ENCODE results near the gene GATD1.
A peak's percentile ranks its signal among the peaks of the same experiment; 100 is the strongest.

The GATD1 gene

GRCh38 chr11:777288-778255 is at the start of gene GATD1:
Gene GATD1, minus strand, starts transcription at chr11:777487. Its CDS starts 25 bp downstream, at chr11:777462.
- peak; percentile 88 to 95 (median 88) for DNase-seq (ENCODE audit: low read depth in 2 of 3, low spot score in 1 of 3)

DNA sequence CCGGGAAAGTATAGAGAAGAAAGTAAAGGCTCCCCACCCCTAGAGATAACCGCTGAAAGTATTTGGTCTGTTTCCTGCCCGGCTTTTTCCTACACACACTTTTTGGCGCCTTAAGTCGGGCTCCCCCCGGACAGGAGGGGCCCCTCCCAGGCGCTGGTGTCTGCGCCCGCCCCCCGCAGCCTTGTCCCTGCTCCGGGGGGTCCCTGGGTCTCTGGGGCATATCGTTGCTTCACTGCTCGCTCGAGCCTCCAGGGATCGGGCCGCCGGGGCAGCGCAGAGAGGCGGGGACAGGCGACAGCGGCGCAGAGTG is 49.5 kb upstream of the GATD1 start:
- no peak for DNase-seq (ENCODE audit: low read depth in 2 of 3, low spot score in 1 of 3)

- no peak for DNase-seq (ENCODE audit: low read depth in 2 of 3, low spot score in 1 of 3)
Observed at GRCh38 chr11:826227-826621, 48.9 kb upstream of the GATD1 start.

GRCh38 chr11:825366-826226 is 48.3 kb upstream of the GATD1 start:
- no peak for DNase-seq (ENCODE audit: low read depth in 2 of 3, low spot score in 1 of 3)

GRCh38 chr11:824942-825341 is 47.7 kb upstream of the GATD1 start:
- no peak for DNase-seq (ENCODE audit: low read depth in 2 of 3, low spot score in 1 of 3)

DNA sequence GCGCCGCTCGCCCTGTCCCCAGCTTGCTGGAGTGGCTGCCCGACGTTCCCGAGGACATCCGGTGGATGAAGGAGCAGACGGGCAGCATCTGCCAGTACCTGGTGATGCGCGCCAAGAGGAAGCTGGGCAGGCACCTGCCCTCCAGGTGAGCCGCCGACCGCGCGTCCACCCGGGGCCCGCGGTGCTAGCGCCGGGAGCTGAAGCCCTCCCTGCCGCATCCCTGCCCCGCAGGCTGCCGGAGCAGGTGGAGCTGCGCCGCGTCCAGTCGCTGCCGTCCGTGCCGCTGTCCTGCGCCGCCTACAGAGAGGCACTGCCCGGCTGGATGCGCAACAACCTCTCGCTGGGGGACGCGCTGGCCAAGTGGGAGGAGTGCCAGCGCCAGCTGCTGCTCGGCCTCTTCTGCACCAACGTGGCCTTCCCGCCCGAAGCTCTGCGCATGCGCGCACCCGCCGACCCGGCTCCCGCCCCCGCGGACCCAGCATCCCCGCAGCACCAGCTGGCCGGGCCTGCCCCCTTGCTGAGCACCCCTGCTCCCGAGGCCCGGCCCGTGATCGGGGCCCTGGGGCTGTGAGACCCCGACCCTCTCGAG is 47.1 kb upstream of the GATD1 start:
- no peak for DNase-seq (ENCODE audit: low read depth in 2 of 3, low spot score in 1 of 3)

- no peak for DNase-seq (ENCODE audit: low read depth in 2 of 3, low spot score in 1 of 3)
Observed at GRCh38 chr11:823441-824291, 46.4 kb upstream of the GATD1 start.

DNA sequence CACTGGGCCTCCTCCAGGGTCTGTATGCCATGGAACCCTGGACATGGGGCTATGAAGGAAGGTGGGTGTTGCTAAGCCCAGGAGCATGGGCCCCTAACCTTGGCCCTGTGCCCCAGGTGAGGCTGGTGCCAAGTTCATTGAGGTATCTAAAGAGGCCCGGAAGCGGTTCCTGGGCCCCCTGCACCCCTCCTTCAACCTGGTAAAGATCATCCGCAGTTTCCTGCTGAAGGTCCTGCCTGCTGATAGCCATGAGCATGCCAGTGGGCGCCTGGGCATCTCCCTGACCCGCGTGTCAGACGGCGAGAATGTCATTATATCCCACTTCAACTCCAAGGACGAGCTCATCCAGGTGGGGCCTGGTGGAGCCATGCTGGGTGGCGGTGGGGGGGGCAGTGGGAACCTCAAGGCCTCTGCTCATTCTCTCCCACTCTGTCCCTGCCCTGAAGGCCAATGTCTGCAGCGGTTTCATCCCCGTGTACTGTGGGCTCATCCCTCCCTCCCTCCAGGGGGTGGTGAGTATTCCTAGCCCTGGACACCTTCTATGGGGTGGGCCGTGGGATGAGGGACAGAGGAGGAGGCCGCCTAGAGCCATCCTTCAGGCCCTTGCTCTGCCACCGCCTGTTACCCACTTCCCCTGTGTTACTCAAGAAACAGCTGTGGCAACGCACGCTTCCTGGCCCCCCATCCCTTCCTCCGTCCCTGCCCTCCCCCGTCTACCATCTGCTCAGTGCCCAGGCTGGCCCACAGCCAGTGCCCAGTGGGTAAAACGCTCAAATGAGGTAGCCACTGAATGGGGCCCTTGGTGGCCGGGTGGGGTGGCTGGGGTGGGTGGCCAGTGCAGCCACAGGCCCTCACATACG is 44.5 kb upstream of the GATD1 start:
- no peak for DNase-seq (ENCODE audit: low read depth in 2 of 3, low spot score in 1 of 3)

DNA sequence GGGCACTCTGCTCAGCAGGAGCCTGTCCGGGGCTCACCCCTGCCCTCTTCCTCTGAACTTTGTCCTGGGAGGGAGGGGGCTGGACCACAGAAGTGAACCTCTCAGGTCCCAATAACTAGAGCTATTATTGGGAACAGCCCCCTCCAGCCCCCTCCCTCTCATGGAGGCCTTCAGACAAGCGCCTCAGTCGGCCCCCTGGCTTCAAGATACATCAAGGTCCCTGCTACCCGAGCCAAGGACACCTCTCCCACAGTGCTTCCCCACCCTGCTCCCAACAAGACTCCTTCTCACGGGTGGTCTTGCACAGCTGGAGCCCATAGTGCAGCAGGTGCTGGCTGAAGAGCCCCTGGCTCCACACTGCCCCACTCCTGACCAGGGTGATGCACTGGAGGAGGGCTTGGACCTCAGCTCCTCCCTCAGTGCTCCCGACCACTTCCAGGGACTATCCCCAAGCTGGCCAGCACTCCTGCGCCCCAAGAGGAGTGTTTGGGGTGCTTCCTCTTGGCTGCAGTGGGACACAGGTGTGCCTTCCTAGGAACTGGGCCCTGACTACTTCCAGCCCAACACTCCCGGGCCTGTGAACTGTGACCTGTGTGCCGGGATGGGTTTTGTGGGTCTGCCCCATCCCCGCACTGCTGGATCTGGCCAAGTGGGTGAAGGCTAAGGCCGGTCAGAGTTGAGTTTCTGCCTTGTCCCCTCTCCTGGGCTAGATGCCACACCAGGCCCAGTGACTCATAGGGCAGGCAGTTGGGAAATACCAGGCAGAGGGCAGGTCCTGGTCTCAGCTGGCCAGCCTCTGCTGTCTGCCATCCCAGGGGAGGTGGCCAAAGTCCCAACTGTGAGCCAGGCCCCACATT is 43.6 kb upstream of the GATD1 start:
- no peak for DNase-seq (ENCODE audit: low read depth in 2 of 3, low spot score in 1 of 3)

GRCh38 chr11:819943-820649 is 42.8 kb upstream of the GATD1 start:
- peak; percentile 85 to 88 (median 88) for DNase-seq (ENCODE audit: low read depth in 2 of 3, low spot score in 1 of 3)

DNA sequence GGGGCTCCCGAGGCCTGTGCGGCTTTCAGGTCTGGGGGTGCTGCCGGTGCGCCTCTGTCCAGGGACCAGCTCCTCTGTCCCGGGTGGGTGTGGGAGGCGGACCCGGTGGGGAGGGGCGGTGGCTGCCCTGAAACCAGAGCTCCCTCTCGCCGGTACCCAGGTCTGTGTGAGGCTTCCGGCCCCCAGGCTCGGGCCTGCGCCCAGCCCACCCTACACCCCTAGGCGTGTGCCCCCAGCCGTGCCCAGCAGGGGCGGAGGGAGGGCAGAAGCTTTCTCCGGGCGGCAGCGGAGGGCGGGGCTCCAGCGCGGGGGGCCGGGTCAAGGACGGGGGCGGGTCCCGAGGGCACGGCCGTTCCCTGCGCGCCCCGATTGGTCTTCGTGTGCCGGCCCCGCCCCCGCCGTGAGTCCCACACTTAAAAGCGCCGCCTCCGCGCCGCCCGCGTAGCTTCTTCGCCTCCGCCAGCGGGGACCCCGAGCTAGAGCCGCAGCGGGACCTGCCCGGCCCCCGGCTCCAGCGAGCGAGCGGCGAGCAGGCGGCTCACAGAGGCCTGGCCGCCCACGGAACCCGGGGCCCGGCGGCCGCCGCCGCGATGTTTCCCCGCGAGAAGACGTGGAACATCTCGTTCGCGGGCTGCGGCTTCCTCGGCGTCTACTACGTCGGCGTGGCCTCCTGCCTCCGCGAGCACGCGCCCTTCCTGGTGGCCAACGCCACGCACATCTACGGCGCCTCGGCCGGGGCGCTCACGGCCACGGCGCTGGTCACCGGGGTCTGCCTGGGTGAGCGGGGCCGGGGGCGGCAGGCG is 42.0 kb upstream of the GATD1 start:
- DNase-seq (ENCODE audit: low read depth in 2 of 3, low spot score in 1 of 3) = peak; percentile 78 to 91 (median 84)

DNA sequence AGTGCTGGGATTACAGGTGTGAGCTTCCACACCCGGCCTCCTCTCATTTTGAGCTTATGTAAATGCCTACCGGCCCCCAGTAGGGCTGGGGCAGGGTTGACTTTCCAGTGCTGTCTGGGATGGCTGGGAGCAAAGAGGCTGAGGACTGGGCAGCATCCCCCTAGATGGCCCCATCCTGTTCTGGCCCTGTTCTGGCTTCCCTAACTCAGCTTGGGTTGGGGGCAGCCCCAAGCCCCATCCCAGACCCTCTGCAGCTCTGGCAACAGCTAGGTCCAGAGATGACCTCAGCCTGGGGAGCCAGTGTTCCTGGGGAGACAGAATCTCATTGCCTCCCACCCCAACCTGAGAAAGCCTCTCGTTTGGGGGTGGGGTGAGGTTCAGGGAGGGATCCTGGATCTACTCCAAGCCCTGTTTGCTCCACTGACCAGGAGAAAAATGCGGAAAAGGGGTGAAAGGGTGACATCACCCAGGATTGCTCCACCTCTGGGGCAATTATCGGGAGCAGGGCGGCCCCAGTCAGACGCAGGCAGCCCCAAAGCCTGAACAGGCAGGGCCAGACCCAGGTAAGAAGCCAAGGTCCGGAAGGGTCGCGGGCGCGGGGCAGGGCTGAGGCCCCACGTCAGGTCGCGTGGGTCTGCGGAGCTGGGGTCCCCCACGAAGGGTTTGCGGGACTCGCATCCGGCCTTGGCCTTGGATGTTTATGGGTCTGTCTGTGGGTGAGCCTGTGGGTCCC is 41.3 kb upstream of the GATD1 start, which contains the start of gene PNPLA2:
Gene PNPLA2, plus strand, starts transcription at position 519 of the 733 bp plus-strand sequence. CDS start 805 bp downstream, outside the sequence.
- DNase-seq (ENCODE audit: low read depth in 2 of 3, low spot score in 1 of 3) = no peak

GRCh38 chr11:816433-816779 is 39.1 kb upstream of the GATD1 start:
- no peak for DNase-seq (ENCODE audit: low read depth in 2 of 3, low spot score in 1 of 3)

DNA sequence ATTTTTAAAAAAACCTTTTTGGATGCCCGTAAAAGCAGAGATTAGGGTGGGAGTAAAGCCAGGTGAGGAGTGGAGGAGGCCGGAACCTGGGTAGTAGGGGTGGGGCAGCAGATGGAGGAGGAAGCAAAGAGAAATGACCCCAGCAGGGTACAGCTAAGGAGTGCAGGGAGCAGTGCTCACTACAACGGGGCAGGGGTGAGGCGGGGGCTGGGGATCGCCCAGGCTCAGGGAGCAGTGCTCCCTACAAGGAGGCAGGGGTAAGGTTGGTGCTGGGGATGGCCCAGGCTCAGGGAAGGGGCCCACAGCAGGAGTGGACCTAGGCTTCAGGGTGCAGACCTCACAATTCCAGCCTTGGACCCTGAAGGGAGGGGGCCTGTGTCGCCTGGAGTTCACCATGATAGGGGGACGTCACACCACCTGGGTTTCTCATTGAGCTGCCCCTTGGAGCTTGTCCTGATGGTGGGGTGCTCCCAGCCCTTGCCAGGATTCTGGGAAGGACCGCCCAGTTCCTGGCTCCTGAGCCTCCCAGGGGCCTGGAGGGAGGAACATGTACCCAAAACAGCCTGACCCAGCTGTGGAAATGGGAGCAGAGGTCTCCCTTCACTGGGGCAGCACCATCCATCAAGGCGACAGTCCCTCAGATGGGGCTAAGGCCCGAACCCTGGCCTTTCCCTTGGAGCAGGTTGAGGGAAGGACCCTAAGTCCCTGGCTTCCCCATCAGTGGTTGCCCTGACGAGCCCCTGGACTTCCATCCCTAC is 38.6 kb upstream of the GATD1 start:
- DNase-seq (ENCODE audit: low read depth in 2 of 3, low spot score in 1 of 3) = no peak

DNA sequence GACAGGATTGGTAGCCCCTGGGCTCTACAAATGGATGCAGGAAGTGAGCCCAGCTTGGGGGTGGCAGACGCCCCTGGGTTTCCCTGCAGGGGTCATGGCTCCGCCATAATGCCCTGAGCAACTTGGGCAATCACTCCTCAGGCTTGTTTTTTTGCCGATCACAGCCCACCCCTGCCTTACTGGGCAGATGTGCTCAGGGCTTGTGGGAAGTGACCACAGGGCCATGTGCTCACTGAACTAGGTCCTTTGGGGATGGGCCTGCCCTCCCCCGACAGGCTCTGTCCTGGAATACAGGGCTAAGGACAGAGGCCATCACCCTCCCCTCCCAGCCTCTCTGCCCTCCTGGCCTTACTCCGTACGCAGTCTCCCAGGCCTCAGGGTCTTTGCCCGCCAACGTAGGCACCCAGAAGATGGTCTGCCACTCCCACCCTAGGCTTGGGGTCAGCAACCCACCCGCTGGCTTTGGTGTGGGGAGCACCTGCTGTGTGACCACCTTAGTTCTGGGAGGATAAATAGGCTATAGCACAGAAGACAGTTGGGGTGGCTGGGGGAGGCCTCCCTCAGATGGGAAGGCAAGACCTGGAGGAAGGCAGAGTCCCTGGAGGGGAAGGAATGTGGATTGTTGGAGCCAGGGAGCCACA is 36.3 kb upstream of the GATD1 start:
- no peak for DNase-seq (ENCODE audit: low read depth in 2 of 3, low spot score in 1 of 3)

- no peak for DNase-seq (ENCODE audit: low read depth in 2 of 3, low spot score in 1 of 3)
Observed at GRCh38 chr11:813072-813455, 35.8 kb upstream of the GATD1 start.

Data from stimulated activated CD4-positive, alpha-beta T cell treated with anti-CD3 and anti-CD28 coated beads, Interleukin-12 subunit alpha, Interleukin-12 subunit beta, amount 100 ng/mL, for 48 hours (primary cell).